NCI-H2081 treated with DMSO at 0.1 percent for 48 hours (cell line): ENCODE results near the gene DNAJC4.

Source experiments
- DNase-seq: peaks from one replicate; lab custom pipeline; 2025; lab: John Stamatoyannopoulos, UW

Gene DNAJC4

GRCh38 chr11:64259533-64260067 is 29.3 kb downstream of the DNAJC4 start:
- no peak for DNase-seq

DNA sequence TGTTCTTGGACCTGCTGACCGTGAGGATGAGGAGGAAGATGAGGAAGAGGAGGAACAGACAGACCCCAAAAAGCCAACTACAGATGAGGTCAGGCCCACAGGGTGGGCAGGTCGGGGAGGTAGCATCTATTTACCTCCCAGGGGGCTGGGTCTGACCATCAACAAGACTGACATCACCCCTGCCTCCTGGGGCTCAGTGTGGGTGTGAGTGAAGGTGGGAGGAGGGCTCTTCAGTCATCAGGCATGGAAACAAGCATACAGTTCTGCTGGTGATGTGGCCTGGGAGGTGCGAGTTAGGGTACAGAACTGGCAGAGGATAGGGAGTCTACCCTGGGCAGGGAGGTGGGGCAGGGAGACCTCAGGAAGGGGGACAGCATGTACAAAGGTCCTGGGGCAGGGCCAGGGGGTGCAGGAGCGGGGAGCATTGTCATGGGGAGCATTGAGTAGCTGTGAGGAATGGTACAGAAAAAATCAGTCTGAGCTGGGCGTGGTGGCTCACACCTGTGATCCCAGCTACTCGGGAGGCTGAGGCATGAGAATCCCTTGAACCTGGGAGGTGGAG is 29.9 kb downstream of the DNAJC4 start:
- no peak for DNase-seq

- no peak for DNase-seq
These were observed 31.3 kb downstream of the DNAJC4 start for GRCh38 chr11:64261556-64262080.

GRCh38 chr11:64262271-64263002 is 32.1 kb downstream of the DNAJC4 start:
- no peak for DNase-seq

GRCh38 chr11:64263021-64263946 is 32.9 kb downstream of the DNAJC4 start:
- DNase-seq, result no peak

GRCh38 chr11:64263947-64264317 is 33.6 kb downstream of the DNAJC4 start:
- DNase-seq, result no peak

GRCh38 chr11:64264371-64264852 is 34.1 kb downstream of the DNAJC4 start:
- no peak for DNase-seq

DNA sequence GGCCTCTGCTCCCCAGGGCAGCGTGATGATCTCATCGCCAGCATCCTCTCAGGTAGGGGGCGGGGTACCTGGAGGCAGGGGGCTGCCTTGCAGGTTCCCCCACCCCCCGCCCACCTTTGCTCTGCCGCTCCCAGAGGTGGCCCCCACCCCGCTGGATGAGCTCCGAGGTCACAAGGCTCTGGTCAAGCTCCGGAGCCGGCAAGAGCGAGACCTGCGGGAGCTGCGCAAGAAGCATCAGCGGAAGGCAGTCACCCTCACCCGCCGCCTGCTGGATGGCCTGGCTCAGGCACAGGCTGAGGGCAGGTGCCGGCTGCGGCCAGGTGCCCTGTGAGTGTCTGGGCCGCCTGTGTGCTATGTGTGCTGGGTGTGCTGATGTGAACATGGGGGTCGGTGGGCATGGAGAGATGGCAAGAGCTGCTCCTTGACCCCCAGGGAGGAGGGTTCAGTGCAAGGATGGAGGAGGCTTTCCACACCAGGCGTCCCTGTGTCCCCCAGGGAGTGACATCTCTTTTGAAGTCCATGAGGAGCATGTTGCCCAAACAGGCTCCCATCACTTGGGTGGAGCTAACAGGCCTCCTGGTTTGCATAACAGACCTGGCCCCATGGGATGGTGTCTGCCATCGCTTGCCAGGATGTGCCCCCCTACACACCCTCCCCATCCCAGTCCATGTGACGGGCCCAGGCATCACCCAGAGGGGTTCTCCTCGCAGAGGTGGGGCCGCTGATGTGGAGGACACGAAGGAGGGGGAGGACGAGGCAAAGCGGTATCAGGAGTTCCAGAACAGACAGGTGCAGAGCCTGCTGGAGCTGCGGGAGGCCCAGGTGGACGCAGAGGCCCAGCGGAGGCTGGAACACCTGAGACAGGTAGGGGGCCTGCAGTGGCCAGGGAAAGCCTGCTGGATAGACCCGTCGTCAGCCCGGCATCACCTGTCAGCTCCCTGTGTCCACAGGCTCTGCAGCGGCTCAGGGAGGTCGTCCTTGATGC is 35.1 kb downstream of the DNAJC4 start:
- DNase-seq, result no peak

DNA sequence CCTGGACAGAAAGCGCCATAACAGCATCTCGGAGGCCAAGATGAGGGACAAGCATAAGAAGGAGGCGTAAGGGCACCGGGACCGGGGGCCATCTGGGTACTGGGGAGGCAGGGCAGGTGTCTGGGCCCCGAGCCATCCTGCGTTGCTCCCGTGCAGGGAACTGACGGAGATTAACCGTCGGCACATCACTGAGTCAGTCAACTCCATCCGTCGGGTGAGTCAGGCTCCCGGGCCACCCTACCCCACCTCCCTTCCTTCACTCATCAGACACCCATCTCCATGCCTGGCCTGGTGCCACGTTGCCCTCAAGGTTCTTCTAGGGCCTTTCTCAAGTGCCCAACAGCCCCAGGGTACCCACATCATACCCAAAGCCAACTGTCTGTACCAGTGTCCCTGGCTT is 36.0 kb downstream of the DNAJC4 start:
- DNase-seq, result no peak

GRCh38 chr11:64267207-64267945 is 37.0 kb downstream of the DNAJC4 start:
- DNase-seq, result no peak

DNA sequence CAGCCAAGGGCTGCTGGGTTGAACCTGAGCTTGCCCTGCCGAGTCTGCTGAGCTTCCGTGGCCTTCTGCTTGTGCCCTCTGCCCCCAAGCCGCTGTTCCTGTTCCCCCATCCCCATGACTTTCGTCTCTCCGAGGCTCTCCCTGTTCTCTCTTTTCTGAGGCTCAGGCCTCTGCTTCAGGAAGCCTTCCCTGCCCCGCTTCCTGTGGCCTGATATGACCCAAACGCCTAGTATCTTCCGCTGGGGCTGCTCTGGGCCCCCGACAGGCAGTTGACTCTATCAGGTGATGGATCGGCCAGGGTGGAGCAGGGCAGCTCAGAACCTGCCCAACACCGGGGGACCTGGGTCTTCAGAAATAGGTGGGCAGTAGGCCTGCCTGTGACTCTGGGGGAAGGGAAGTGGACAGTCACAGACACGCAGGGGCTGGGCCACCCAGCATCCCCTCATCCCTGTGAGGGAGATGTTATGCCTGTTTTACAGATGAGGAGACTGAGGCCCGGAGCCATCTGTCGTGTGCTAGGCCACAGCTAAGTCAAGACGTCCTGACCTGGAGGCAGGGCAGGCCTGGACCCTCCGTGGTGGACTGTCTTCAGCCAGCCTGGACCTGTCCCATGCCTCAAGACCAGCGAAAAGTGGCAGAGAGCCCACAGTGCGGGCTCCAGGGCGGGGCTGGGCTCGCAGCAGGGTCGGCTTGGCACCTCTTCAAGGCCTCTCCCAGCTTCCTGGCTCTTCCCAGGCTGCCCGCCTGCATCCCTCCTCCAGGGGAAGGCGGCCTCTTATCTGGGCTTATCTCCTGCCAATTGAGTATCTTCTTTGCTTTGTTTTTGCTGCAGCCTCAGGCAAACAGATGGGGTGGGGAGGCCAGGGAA is 37.9 kb downstream of the DNAJC4 start:
- DNase-seq, result no peak

DNA sequence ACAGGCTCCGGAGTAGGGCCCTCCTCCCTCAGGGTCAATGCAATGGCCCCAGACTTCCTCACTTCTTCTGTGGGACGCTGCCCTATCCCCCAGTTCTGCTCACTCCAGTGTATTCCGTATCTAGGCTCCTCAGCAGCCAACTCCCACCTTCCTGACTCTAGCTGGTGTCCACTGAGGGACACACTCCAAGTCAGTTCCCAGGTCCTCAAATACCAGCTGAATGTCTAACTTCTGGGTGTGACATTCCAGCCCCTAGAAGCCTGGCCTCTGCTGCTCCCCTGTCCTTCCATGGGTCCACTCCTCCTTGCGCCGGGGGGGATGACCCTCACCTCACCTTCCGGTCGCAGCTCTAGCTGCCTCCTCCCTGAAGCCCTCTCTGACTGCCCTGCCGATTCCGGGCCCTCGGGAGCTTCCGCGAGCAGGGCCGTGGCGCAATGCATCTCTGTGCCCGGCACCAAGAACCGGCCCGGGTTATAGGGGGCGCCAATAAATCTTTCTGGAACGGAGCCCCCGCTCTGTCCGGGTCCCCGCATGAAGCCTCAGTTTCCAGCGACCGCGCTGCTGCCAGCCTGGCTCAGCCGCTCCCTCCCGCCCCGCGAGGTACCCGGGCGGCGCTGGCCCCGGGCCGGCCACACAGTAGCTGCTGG is 38.7 kb downstream of the DNAJC4 start:
- DNase-seq, result no peak

DNA sequence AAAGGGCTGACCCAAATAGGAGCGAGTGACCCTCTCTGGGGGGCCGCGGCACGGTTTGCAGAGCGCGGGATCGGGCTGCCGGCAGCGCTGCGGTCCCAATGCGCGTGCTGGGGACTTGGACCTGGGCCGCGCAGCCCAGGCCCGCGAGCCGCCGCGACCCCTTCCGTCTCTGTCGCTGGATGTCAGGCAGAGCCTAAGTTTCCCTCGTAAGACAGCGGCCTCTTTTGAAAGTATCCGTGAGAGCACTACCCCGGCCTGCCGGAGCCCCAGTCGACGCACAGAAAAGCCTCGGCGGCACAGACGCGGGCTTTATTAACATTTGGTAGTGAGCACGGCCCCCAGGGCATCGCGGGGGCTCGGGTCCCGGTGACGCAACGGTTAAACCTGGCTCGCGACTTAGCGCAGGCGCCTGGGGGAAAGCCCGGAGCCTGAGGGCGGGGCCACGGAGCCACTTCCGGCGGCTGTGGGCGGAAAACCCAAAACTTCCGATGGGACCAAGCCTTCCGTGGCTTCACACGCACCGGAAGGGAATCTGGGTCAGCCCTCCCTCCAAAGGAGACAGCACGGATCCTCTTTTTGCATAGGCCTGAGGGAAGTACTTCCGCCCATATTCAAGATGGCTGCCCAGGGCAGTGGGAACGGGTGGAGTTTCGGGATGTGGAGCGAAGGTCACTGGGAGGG is 39.3 kb downstream of the DNAJC4 start:
- peak; percentile 94 for DNase-seq

- DNase-seq, result no peak
These were observed 44.9 kb downstream of the DNAJC4 start for GRCh38 chr11:64275031-64275800.

DNA sequence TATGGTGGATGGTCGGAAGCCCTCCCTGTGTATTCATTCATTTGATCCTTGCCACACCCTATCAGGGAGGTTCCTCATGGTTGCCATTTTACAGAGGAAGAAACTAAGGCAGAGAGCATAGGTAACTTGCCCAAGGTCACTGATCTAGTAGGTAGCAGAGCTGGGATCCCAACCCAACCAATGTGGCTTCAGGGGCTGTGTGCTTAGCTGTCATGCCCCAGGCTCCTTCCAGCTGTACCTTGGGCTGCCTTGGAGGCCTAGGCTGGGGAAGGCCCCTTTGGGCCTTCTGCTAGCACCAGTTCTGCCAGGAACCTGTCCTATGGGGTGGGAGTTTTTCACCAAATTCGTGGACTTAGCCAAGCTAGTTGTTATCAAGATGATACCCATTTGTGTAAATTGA is 45.5 kb downstream of the DNAJC4 start:
- no peak for DNase-seq

DNA sequence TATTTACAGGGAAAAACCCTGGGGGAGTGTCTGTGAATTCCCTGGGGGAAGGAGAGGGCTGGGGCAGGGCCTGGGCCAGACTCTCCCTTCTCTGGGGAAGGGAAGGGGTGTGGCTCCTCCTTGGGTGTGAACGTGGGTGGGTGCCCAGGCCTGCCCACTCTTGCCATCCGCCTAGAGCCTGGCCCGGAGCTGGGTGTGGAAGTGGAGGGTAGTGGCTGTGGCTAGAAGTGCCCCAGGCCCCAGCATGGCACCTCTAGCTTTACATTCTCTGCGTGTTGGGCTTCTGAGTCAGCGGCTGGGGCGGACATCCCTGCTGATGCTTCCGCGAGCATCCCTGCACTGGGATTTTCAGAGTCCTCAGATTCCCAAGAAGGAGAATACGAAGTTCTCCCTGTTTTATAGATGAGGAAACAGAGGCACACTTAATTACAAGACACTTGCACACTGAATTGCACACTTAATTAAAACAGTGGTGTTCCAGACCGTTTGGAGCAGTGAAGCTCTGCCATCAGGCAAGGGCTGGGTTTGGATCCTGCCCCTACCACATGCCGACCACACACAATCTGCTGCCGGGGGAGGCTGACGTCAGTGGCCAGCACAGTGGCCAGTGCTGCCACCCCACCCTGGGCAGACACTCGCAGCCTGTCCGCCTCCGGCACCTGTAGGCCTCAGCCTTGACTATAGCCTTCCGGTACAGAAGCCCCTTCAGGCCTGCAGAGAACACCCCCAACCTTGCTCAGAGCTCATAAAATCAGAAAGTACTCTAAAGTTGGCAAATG is 46.5 kb downstream of the DNAJC4 start:
- no peak for DNase-seq
